Right cardiac atrium (tissue), 5 donors: ENCODE data around the gene PDE4D. TPM values are rescaled to one million over a fixed set of nuclear protein-coding genes. Genes with fewer than 3 reads are reported as not detected.

ENCODE experiments used
- ATAC-seq, 2 donors: fragments of 200-7000 bp; cut with Tn5 transposase; one replicate each; pipeline versions ENCODE4 v1.8.0 to v1.9.1; 2020; ENCODE audit warnings: moderate library complexity in 2 of 2, mild to moderate bottlenecking in 1 of 2
- DNase-seq, 3 donors: peaks; one replicate each; pipeline ENCODE4 v3.0.0-alpha.2; 2020
- H3K27ac ChIP-seq: one replicate; pipeline ENCODE4 v1.5.1; 2013; ENCODE audit warnings: mild to moderate bottlenecking, low read length, control low read depth, moderate library complexity
- H3K27me3 ChIP-seq: one replicate; pipeline ENCODE4 v1.6.1; 2013; ENCODE audit not compliant: control insufficient read depth, insufficient read depth
- H3K4me1 ChIP-seq: one replicate; pipeline ENCODE4 v1.6.1; 2013; ENCODE audit warnings: low read length; ENCODE audit not compliant: control insufficient read depth, insufficient read depth
- H3K4me3 ChIP-seq: one replicate; pipeline ENCODE4 v1.5.1; 2013; ENCODE audit warnings: low read length, control low read depth
- H3K9me3 ChIP-seq: one replicate; pipeline ENCODE4 v1.6.1; 2013; ENCODE audit warnings: low read length; ENCODE audit not compliant: control insufficient read depth
- WGBS: extraction: QIAGEN DNeasy Blood & Tissue Kit; methylation state at CpG from one replicate; pipeline ENCODE4 v1.1.7; 2013; 5-methylcytosine and 5-hydroxymethylcytosine counted together
- intact Hi-C, 4 donors: fragments of 100-400 bp; cut with DNase I; formaldehyde crosslinking; loops; one replicate each; pipeline versions ENCODE4 v1.11.0 to v1.14.0; 2022 to 2023
- polyA plus RNA-seq: library from polyadenylated mRNA; stranded (reverse); fragments of 200-250 nt; gene quantifications from one replicate; pipeline ENCODE4 v1.2.3, GENCODE V29; 2013
- total RNA-seq, 4 donors: library from RNA; stranded (reverse); fragmentation: NEBNext Ultra II Directional; extraction: Animal tissue kit (Norgen Biotek cat#: 25700); gene quantifications; one replicate each; pipeline ENCODE4 v1.2.1, GENCODE V29; 2021
- donor health status: healthy with polysubstance abuse.
- donor health status: DM: no; HTN: yes; CAD: no.
- donor health status: DM: no; HTN: no; CAD: no.
- donor health status: DM: no; HTN: yes; CAD: no; lungs with severe emphysema.
- donor health status: DM: yes; HTN: yes; CAD: no.

Gene PDE4D
- total and polyA plus RNA-seq, 5 donors = 13.2 to 104 (median 38.8) TPM

DNA sequence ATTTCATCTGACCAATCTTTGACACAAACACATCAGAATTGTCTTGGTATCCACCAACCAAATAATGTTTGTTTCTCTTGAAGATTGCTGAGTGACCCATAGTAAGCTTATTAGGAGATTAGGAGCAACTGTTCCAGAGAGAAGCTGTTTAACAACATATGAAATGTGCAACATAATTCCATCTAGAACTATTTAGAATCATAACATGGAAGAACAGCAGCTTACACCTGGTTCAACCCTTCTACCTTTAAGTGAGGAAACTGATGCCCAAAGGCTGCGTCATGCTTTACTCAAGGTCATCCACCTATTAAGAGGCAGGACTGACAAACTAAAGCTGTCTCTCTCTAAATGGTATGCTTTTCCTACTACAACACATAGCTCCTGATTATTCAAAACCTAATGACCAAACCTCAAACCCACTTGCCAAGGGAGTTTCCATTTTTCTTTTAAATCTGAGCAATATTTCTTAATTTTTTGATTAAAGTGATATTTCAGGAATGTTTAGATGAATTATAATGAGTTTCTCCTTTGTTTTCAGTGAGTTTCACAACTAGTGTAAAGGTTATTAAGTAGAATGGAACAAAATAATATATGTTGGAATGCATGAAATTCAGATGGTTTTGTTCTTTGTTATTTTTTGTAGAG, 764.8 kb downstream of the PDE4D start:
- DNase-seq (no peak), ATAC-seq (no peak)
- Histone ChIP-seq H3K9me3 (no peaks in the 10 kb centered on the region), H3K4me1 (peaks cover 11% of the 10 kb centered on the region), H3K27ac (no peak overlapping the region), H3K27me3 (no peaks in the 10 kb centered on the region), H3K4me3 (no peak overlapping the region)
- 79% methylated on average over 1 of the region's 1 CpG for WGBS
- intact Hi-C loops = loop anchor here in 2 of 4 donors (5.0 kb wide), 2 partner anchors 39 to 91 kb away; no protein-coding TSS in a partner anchor

DNA sequence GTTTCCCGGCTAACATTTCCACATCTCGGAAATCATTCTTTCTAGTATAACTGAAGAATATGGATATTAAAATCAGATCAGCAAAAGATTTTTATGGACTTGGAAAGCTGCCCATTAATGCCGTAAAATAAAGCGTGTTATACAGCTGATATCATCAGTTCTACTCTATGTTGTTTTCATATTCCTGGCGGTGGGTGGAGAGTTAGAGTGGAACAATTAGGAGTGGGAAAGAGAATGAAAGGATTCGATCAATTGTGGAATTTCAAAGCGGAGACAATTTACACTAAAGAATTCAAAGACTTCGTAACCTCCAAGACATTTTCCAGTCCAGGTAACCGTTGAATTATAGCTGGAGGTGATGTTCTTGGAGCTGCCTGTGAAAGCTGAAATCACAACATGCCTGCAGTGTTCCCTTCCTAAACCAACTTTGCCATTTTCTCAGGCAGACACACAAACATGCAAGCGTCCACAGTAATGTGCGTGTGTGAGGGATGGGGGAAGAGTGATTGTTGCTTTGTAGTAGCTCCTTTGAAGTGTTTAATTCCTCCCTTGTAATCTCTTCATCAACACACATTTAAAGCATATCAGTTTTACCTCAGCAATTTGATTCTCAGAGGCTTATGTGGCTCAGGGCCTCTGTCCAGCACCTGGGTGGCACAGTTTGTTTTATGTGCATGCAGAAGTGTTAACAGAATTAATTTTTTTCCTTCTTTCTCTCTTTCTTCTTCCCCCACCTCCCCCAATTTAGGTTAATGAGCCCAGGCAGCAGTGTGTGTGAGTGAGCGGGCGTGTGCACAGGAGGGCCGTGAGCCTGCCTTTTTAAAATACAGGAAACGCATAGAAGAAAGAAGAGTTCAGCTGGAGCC, 766.6 kb downstream of the PDE4D start:
- intact Hi-C loops = loop anchor here in 2 of 4 donors (5.0 kb wide), 2 partner anchors 40 to 90 kb away; no protein-coding TSS in a partner anchor
- Histone ChIP-seq H3K4me3 (peak overlapping the region; percentile 33), H3K27me3 (no peaks in the 10 kb centered on the region), H3K4me1 (peaks cover 8% of the 10 kb centered on the region), H3K9me3 (no peaks in the 10 kb centered on the region), H3K27ac (peak overlapping the region; percentile 97)
- 21% methylated on average over 15 of the region's 15 CpGs for WGBS
- ATAC-seq (no peak), DNase-seq (no peak)

- H3K4me1 ChIP-seq = peaks cover 8% of the 10 kb centered on the region
- no peak for ATAC-seq
- WGBS = 44% methylated on average over 5 of the region's 5 CpGs
These were observed 767.4 kb downstream of the PDE4D start for GRCh38 chr5:59126016-59126707.

DNA sequence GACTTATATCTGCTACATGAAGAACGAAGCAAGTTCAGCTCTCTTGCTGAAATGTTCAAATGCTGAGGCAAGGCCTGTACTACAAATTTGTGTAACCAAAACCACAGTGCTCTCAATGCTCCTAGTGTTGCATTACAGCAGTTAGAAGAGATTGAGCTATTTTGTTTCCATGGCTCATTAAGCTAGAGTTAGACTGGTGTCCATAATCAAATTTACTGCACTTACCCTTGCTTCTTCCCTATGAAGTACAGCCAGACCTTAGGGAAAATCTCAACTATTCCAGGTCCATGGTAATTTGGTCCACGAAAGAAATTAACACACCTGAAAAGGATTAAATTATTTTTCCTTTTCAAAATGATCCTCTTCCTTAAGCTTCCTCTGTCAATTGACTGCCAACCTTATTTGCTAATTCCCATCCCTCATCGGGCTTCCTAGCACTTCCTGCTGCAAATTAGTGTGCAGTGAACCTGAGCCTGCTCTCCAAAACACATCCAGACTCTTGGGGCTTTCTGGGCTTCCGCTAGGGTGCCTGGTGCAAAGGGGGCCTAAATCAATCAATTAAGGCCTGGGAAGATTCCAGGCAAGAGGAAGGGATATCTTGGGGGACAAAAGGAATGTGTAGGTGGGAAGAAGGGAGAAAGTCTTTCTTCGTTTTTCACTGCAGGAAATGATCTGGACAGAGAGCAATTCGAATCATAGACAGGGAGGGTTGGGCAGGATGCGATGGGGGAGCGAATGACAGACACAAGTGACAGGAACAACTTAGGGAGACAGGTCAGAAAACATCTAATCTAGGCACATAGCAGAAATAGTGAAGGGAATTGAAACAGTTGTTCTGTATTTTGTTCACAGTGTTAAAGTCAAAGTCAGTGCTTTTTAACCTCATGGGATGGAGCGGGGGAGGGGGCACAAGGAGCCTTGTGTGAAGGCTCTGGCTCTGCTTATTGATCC, 768.2 kb downstream of the PDE4D start:
- Histone ChIP-seq H3K27me3 (no peaks in the 10 kb centered on the region), H3K27ac (peak overlapping the region; percentile 66), H3K4me1 (peaks cover 8% of the 10 kb centered on the region), H3K4me3 (no peak overlapping the region), H3K9me3 (no peaks in the 10 kb centered on the region)
- DNase-seq = peak in 2 of 3 donors; percentile 25 to 64
- intact Hi-C loops = loop anchor here in 2 of 4 donors (5.0 kb wide), 2 partner anchors 42 to 88 kb away; no protein-coding TSS in a partner anchor
- no peak for ATAC-seq
- WGBS = 57% methylated on average over 9 of the region's 9 CpGs

More at GRCh38 chr5:59126016-59126707, 767.4 kb downstream of the PDE4D start:
- Histone ChIP-seq H3K27ac (peak overlapping the region; percentile 66), H3K9me3 (no peaks in the 10 kb centered on the region), H3K27me3 (no peaks in the 10 kb centered on the region), H3K4me3 (peak overlapping the region; percentile 33)
- intact Hi-C loops = loop anchor here in 2 of 4 donors (5.0 kb wide), 2 partner anchors 41 to 89 kb away; no protein-coding TSS in a partner anchor
- no peak for DNase-seq

- Histone ChIP-seq H3K9me3 (no peaks in the 10 kb centered on the region), H3K4me1 (peaks cover 8% of the 10 kb centered on the region), H3K27me3 (no peaks in the 10 kb centered on the region), H3K4me3 (no peak overlapping the region), H3K27ac (peak overlapping the region; percentile 39)
- DNase-seq (no peak), ATAC-seq (peak in 1 of 2 donors; percentile 3)
- intact Hi-C loops = no loop called here
- WGBS = 54% methylated on average over 5 of the region's 5 CpGs
These were observed 769.6 kb downstream of the PDE4D start for GRCh38 chr5:59123595-59124561.

DNA sequence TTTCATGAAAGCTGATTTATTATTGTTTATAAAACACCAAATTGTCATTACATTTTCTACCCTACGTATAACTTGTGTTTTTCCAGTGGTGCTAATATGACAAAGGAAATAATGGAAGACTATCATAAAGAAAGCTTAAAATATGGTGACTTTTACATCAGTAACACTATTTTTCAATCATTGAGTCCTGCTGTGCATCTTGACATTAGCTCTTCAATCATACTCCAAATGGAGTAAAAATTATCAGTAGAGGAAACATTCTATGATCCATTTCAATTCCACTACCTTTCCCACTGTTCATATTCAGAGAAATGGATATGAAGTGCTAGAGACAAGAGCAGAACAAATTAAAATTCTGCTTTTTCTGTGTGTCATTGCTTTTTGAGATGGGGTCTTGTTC, 774.0 kb downstream of the PDE4D start:
- intact Hi-C loops = no loop called here
- WGBS = 100% methylated on average over 1 of the region's 1 CpG
- Histone ChIP-seq H3K9me3 (no peaks in the 10 kb centered on the region), H3K4me1 (peaks cover 1% of the 10 kb centered on the region), H3K27ac (no peak overlapping the region), H3K27me3 (no peaks in the 10 kb centered on the region), H3K4me3 (no peak overlapping the region)
- ATAC-seq (no peak), DNase-seq (no peak)

- WGBS = 66% methylated on average over 3 of the region's 3 CpGs
- Histone ChIP-seq H3K27ac (no peak overlapping the region), H3K4me3 (no peak overlapping the region)
These were observed 776.2 kb downstream of the PDE4D start for GRCh38 chr5:59117320-59117719.

GRCh38 chr5:59116231-59116865, 777.2 kb downstream of the PDE4D start:
- 61% methylated on average over 11 of the region's 11 CpGs for WGBS
- ATAC-seq (no peak), DNase-seq (no peak)
- intact Hi-C loops = no loop called here
- H3K27ac ChIP-seq = no peak overlapping the region
- no peaks in the 10 kb centered on the region for H3K9me3 ChIP-seq
- H3K4me1 ChIP-seq = peaks cover 5% of the 10 kb centered on the region
- H3K27me3 ChIP-seq = no peaks in the 10 kb centered on the region
- no peak overlapping the region for H3K4me3 ChIP-seq

More at GRCh38 chr5:59117320-59117719, 776.2 kb downstream of the PDE4D start:
- DNase-seq (no peak), ATAC-seq (no peak)
- intact Hi-C loops = no loop called here
- Histone ChIP-seq H3K27me3 (no peaks in the 10 kb centered on the region), H3K9me3 (no peaks in the 10 kb centered on the region), H3K4me1 (peaks cover 1% of the 10 kb centered on the region)

GRCh38 chr5:59115345-59115744, 778.2 kb downstream of the PDE4D start:
- intact Hi-C loops = no loop called here
- Histone ChIP-seq H3K27ac (no peak overlapping the region), H3K9me3 (no peaks in the 10 kb centered on the region), H3K4me3 (no peak overlapping the region), H3K4me1 (peaks cover 5% of the 10 kb centered on the region), H3K27me3 (no peaks in the 10 kb centered on the region)
- DNase-seq (no peak), ATAC-seq (no peak)
